ENCODE data around the gene TSPAN2. TPM values are rescaled to one million over a fixed set of nuclear protein-coding genes. Genes with fewer than 3 reads are reported as not detected.

The TSPAN2 gene
- polyA plus RNA-seq, 4 donors = 1.4 to 5.5 (median 5.0) TPM; not detected in 1

GRCh38 chr1:115121793-115122192, 32.5 kb upstream of the TSPAN2 start:
- Histone ChIP-seq H3K27ac (ENCODE audit: low read depth in 1 of 3, low read length in 2 of 3) (no peak overlapping the region), H3K36me3 (ENCODE audit: control insufficient read depth in 3 of 3, insufficient read depth in 2 of 3, low read depth in 1 of 3, low read length in 3 of 3) (no peaks in the 10 kb centered on the region), H3K4me3 (ENCODE audit: low read depth in 1 of 3, low read length in 3 of 3) (no peak overlapping the region), H3K4me1 (ENCODE audit: control insufficient read depth in 3 of 3, insufficient read depth in 2 of 3, low read depth in 1 of 3, low read length in 2 of 3) (no peaks in the 10 kb centered on the region), H3K9me3 (ENCODE audit: control insufficient read depth in 2 of 2, insufficient read depth in 1 of 2, low read depth in 1 of 2, low read length in 1 of 2) (peaks cover 0 to 21% of the 10 kb centered on the region in 2 donors), H3K27me3 (ENCODE audit: control insufficient read depth in 3 of 3, insufficient read depth in 3 of 3, low read length in 3 of 3) (no peaks in the 10 kb centered on the region)
- FAIRE-seq = no peak
- no peak for DNase-seq

DNA sequence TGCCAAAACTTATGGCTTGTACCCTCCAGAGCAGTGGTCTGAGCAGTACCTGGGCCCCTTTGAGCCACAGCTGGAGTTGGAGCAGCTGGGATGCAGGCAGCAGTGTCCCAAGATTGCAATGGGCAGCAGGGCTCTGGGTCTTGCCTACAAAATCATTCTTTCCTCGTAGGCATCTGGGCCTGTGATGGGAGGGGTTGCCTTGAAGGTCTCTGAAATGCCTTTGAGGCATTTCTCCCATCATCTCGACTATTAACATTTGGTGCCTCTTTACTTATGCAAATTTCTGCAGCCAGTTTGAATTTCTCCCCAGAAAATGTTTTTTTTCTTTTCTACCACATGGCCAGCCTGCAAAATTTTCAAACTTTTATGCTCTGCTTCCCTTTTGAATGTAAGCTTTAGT, 31.0 kb upstream of the TSPAN2 start:
- Histone ChIP-seq H3K9me3 (ENCODE audit: control insufficient read depth in 2 of 2, insufficient read depth in 1 of 2, low read depth in 1 of 2, low read length in 1 of 2) (peaks cover 0 to 21% of the 10 kb centered on the region in 2 donors), H3K27me3 (ENCODE audit: control insufficient read depth in 3 of 3, insufficient read depth in 3 of 3, low read length in 3 of 3) (no peaks in the 10 kb centered on the region), H3K4me3 (ENCODE audit: low read depth in 1 of 3, low read length in 3 of 3) (no peak overlapping the region), H3K4me1 (ENCODE audit: control insufficient read depth in 3 of 3, insufficient read depth in 2 of 3, low read depth in 1 of 3, low read length in 2 of 3) (no peaks in the 10 kb centered on the region), H3K27ac (ENCODE audit: low read depth in 1 of 3, low read length in 2 of 3) (no peak overlapping the region), H3K36me3 (ENCODE audit: control insufficient read depth in 3 of 3, insufficient read depth in 2 of 3, low read depth in 1 of 3, low read length in 3 of 3) (no peaks in the 10 kb centered on the region)
- FAIRE-seq = no peak
- DNase-seq = no peak
- 53 to 61% (median 60%) methylated on average over 2 of the region's 2 CpGs for WGBS, 3 donors

GRCh38 chr1:115118611-115119010, 29.3 kb upstream of the TSPAN2 start:
- Histone ChIP-seq H3K4me1 (ENCODE audit: control insufficient read depth in 3 of 3, insufficient read depth in 2 of 3, low read depth in 1 of 3, low read length in 2 of 3) (no peaks in the 10 kb centered on the region), H3K9me3 (ENCODE audit: control insufficient read depth in 2 of 2, insufficient read depth in 1 of 2, low read depth in 1 of 2, low read length in 1 of 2) (peaks cover 0 to 21% of the 10 kb centered on the region in 2 donors), H3K27me3 (ENCODE audit: control insufficient read depth in 3 of 3, insufficient read depth in 3 of 3, low read length in 3 of 3) (no peaks in the 10 kb centered on the region), H3K4me3 (ENCODE audit: low read depth in 1 of 3, low read length in 3 of 3) (no peak overlapping the region), H3K36me3 (ENCODE audit: control insufficient read depth in 3 of 3, insufficient read depth in 2 of 3, low read depth in 1 of 3, low read length in 3 of 3) (no peaks in the 10 kb centered on the region), H3K27ac (ENCODE audit: low read depth in 1 of 3, low read length in 2 of 3) (no peak overlapping the region)
- WGBS, 3 donors = 91 to 96% (median 92%) methylated on average over 4 of the region's 4 CpGs
- FAIRE-seq (no peak), DNase-seq (no peak)

- FAIRE-seq = no peak
- peaks cover 0 to 18% of the 10 kb centered on the region in 2 donors for H3K9me3 ChIP-seq (ENCODE audit: control insufficient read depth in 2 of 2, insufficient read depth in 1 of 2, low read depth in 1 of 2, low read length in 1 of 2)
- no peak overlapping the region for H3K27ac ChIP-seq (ENCODE audit: low read depth in 1 of 3, low read length in 2 of 3)
- no peak overlapping the region for H3K4me3 ChIP-seq (ENCODE audit: low read depth in 1 of 3, low read length in 3 of 3)
- H3K4me1 ChIP-seq (ENCODE audit: control insufficient read depth in 3 of 3, insufficient read depth in 2 of 3, low read depth in 1 of 3, low read length in 2 of 3) = no peaks in the 10 kb centered on the region
- H3K36me3 ChIP-seq (ENCODE audit: control insufficient read depth in 3 of 3, insufficient read depth in 2 of 3, low read depth in 1 of 3, low read length in 3 of 3) = no peaks in the 10 kb centered on the region
- no peaks in the 10 kb centered on the region for H3K27me3 ChIP-seq (ENCODE audit: control insufficient read depth in 3 of 3, insufficient read depth in 3 of 3, low read length in 3 of 3)
- DNase-seq = no peak
These were observed 28.8 kb upstream of the TSPAN2 start for GRCh38 chr1:115118086-115118485.

- H3K9me3 ChIP-seq (ENCODE audit: control insufficient read depth in 2 of 2, insufficient read depth in 1 of 2, low read depth in 1 of 2, low read length in 1 of 2) = peaks cover 0 to 15% of the 10 kb centered on the region in 2 donors
- H3K36me3 ChIP-seq (ENCODE audit: control insufficient read depth in 3 of 3, insufficient read depth in 2 of 3, low read depth in 1 of 3, low read length in 3 of 3) = no peaks in the 10 kb centered on the region
- FAIRE-seq = no peak
- H3K4me1 ChIP-seq (ENCODE audit: control insufficient read depth in 3 of 3, insufficient read depth in 2 of 3, low read depth in 1 of 3, low read length in 2 of 3) = no peaks in the 10 kb centered on the region
- no peak for DNase-seq
- H3K4me3 ChIP-seq (ENCODE audit: low read depth in 1 of 3, low read length in 3 of 3) = no peak overlapping the region
- H3K27me3 ChIP-seq (ENCODE audit: control insufficient read depth in 3 of 3, insufficient read depth in 3 of 3, low read length in 3 of 3) = no peaks in the 10 kb centered on the region
- WGBS, 3 donors = 88 to 96% (median 91%) methylated on average over 1 of the region's 1 CpG
- H3K27ac ChIP-seq (ENCODE audit: low read depth in 1 of 3, low read length in 2 of 3) = no peak overlapping the region
These were observed 28.0 kb upstream of the TSPAN2 start for GRCh38 chr1:115117298-115117697.

GRCh38 chr1:115116512-115116911, 27.2 kb upstream of the TSPAN2 start:
- Histone ChIP-seq H3K4me1 (ENCODE audit: control insufficient read depth in 3 of 3, insufficient read depth in 2 of 3, low read depth in 1 of 3, low read length in 2 of 3) (no peaks in the 10 kb centered on the region), H3K4me3 (ENCODE audit: low read depth in 1 of 3, low read length in 3 of 3) (no peak overlapping the region), H3K27ac (ENCODE audit: low read depth in 1 of 3, low read length in 2 of 3) (no peak overlapping the region), H3K36me3 (ENCODE audit: control insufficient read depth in 3 of 3, insufficient read depth in 2 of 3, low read depth in 1 of 3, low read length in 3 of 3) (no peaks in the 10 kb centered on the region), H3K27me3 (ENCODE audit: control insufficient read depth in 3 of 3, insufficient read depth in 3 of 3, low read length in 3 of 3) (no peaks in the 10 kb centered on the region), H3K9me3 (ENCODE audit: control insufficient read depth in 2 of 2, insufficient read depth in 1 of 2, low read depth in 1 of 2, low read length in 1 of 2) (peaks cover 0 to 14% of the 10 kb centered on the region in 2 donors)
- 70 to 75% (median 74%) methylated on average over 5 of the region's 5 CpGs for WGBS, 3 donors
- no peak for DNase-seq
- FAIRE-seq = no peak

- FAIRE-seq = no peak
- no peaks in the 10 kb centered on the region for H3K27me3 ChIP-seq (ENCODE audit: control insufficient read depth in 3 of 3, insufficient read depth in 3 of 3, low read length in 3 of 3)
- whole genome bisulfite sequencing, 3 donors = 61 to 68% (median 62%) methylated on average over 6 of the region's 6 CpGs
- H3K4me1 ChIP-seq (ENCODE audit: control insufficient read depth in 3 of 3, insufficient read depth in 2 of 3, low read depth in 1 of 3, low read length in 2 of 3) = no peaks in the 10 kb centered on the region
- no peak overlapping the region for H3K4me3 ChIP-seq (ENCODE audit: low read depth in 1 of 3, low read length in 3 of 3)
- H3K27ac ChIP-seq (ENCODE audit: low read depth in 1 of 3, low read length in 2 of 3) = no peak overlapping the region
- no peak for DNase-seq
- peaks cover 0 to 8% of the 10 kb centered on the region in 2 donors for H3K9me3 ChIP-seq (ENCODE audit: control insufficient read depth in 2 of 2, insufficient read depth in 1 of 2, low read depth in 1 of 2, low read length in 1 of 2)
- H3K36me3 ChIP-seq (ENCODE audit: control insufficient read depth in 3 of 3, insufficient read depth in 2 of 3, low read depth in 1 of 3, low read length in 3 of 3) = no peaks in the 10 kb centered on the region
These were observed 26.3 kb upstream of the TSPAN2 start for GRCh38 chr1:115115521-115116161.

- DNase-seq (peak in 1 of 2 donors; percentile 18), FAIRE-seq (no peak)
- H3K4me3 ChIP-seq (ENCODE audit: low read depth in 1 of 3, low read length in 3 of 3) = no peak overlapping the region
- no peak overlapping the region for H3K27ac ChIP-seq (ENCODE audit: low read depth in 1 of 3, low read length in 2 of 3)
- no peaks in the 10 kb centered on the region for H3K4me1 ChIP-seq (ENCODE audit: control insufficient read depth in 3 of 3, insufficient read depth in 2 of 3, low read depth in 1 of 3, low read length in 2 of 3)
- H3K36me3 ChIP-seq (ENCODE audit: control insufficient read depth in 3 of 3, insufficient read depth in 2 of 3, low read depth in 1 of 3, low read length in 3 of 3) = no peaks in the 10 kb centered on the region
- WGBS, 3 donors = 13 to 32% (median 13%) methylated on average over 3 of the region's 3 CpGs
- H3K27me3 ChIP-seq (ENCODE audit: control insufficient read depth in 3 of 3, insufficient read depth in 3 of 3, low read length in 3 of 3) = no peaks in the 10 kb centered on the region
- peaks cover 0 to 2% of the 10 kb centered on the region in 2 donors for H3K9me3 ChIP-seq (ENCODE audit: control insufficient read depth in 2 of 2, insufficient read depth in 1 of 2, low read depth in 1 of 2, low read length in 1 of 2)
These were observed 25.0 kb upstream of the TSPAN2 start for GRCh38 chr1:115114308-115114707.

DNA sequence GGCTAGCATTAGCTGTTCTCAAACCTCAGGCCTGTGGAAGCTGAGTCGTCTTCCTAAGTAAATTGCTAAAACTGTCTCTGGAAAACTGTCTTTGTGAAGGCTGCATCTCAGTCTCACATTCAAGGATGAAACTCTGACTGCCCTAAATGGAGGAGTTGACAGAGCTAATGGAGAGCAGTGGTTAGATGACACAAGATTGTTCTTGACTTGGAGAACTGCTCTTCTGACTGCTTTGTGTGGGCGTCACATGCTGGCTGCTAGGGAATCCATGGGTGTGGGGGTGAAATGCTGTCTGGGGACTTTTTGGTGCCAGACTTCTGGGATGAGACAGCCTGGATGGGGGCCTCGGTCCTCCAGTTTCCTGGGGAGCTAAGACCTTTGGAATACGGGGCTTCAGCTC, 24.5 kb upstream of the TSPAN2 start:
- Histone ChIP-seq H3K36me3 (ENCODE audit: control insufficient read depth in 3 of 3, insufficient read depth in 2 of 3, low read depth in 1 of 3, low read length in 3 of 3) (no peaks in the 10 kb centered on the region), H3K4me3 (ENCODE audit: low read depth in 1 of 3, low read length in 3 of 3) (no peak overlapping the region), H3K27me3 (ENCODE audit: control insufficient read depth in 3 of 3, insufficient read depth in 3 of 3, low read length in 3 of 3) (no peaks in the 10 kb centered on the region), H3K9me3 (ENCODE audit: control insufficient read depth in 2 of 2, insufficient read depth in 1 of 2, low read depth in 1 of 2, low read length in 1 of 2) (peaks cover 0 to 3% of the 10 kb centered on the region in 2 donors), H3K27ac (ENCODE audit: low read depth in 1 of 3, low read length in 2 of 3) (no peak overlapping the region), H3K4me1 (ENCODE audit: control insufficient read depth in 3 of 3, insufficient read depth in 2 of 3, low read depth in 1 of 3, low read length in 2 of 3) (no peaks in the 10 kb centered on the region)
- no peak for DNase-seq
- no peak for FAIRE-seq
- WGBS, 3 donors = 66 to 78% (median 72%) methylated on average over 4 of the region's 4 CpGs
